SH-SY5Y (cell line): ENCODE data around the gene SUMO3.

Experiments
- GATA2 ChIP-seq: IDR thresholded peaks from 2 replicates; pipeline ENCODE4 v1.6.1; 2011; ENCODE audit warnings: mild to moderate bottlenecking, low read depth, low read length
- GATA3 ChIP-seq: IDR thresholded peaks from 2 replicates; pipeline ENCODE4 v1.6.1; 2011; ENCODE audit warnings: low read depth, mild to moderate bottlenecking, low read length, moderate library complexity

- TF ChIP-seq GATA3 (no peak), GATA2 (no peak)
These were observed 28.0 kb downstream of the SUMO3 start for GRCh38 chr21:44789880-44790279.
